H9 (cell line): ENCODE data around the gene HOMER1. TPM values are rescaled to one million over a fixed set of nuclear protein-coding genes. Genes with fewer than 3 reads are reported as not detected.

Experiments used
- DNase-seq: peaks from one replicate; pipeline ENCODE4 v3.0.0-alpha.2; 2017
- H2AFZ ChIP-seq: one replicate; pipeline ENCODE4 v1.6.1; 2013; ENCODE audit warnings: mild to moderate bottlenecking, low read length, control low read depth, moderate library complexity
- H2AK5ac ChIP-seq: 2 replicates; pipeline ENCODE4 v1.6.1; 2013; ENCODE audit warnings: low read length, control low read depth, mixed read lengths; ENCODE audit not compliant: insufficient read length
- H2BK120ac ChIP-seq: one replicate; pipeline ENCODE4 v1.6.1; 2013; ENCODE audit warnings: low read depth, mild to moderate bottlenecking, low read length, control low read depth, inconsistent platforms; ENCODE audit not compliant: poor library complexity, severe bottlenecking
- H2BK12ac ChIP-seq: 2 replicates; pipeline ENCODE4 v1.6.1; 2013; ENCODE audit warnings: low read length, control low read depth, mixed read lengths, low read depth; ENCODE audit not compliant: insufficient read length
- H2BK15ac ChIP-seq: 2 replicates; pipeline ENCODE4 v1.6.1; 2013; ENCODE audit warnings: low read depth, low read length, control low read depth
- H2BK20ac ChIP-seq: one replicate; pipeline ENCODE4 v1.6.1; 2013; ENCODE audit warnings: low read depth, mild to moderate bottlenecking, low read length, control low read depth, inconsistent platforms; ENCODE audit not compliant: poor library complexity, severe bottlenecking
- H2BK5ac ChIP-seq: 2 replicates; pipeline ENCODE4 v1.6.1; 2013; ENCODE audit warnings: low read length, control low read depth, mixed read lengths; ENCODE audit not compliant: insufficient read length
- H3K14ac ChIP-seq: 2 replicates; pipeline ENCODE4 v1.6.1; 2013; ENCODE audit warnings: low read length, control low read depth; ENCODE audit not compliant: insufficient read depth
- H3K18ac ChIP-seq: 2 replicates; pipeline ENCODE4 v1.6.1; 2013; ENCODE audit warnings: low read depth, mild to moderate bottlenecking, mixed read lengths, low read length, control low read depth; ENCODE audit not compliant: insufficient read length
- H3K23ac ChIP-seq: 2 replicates; pipeline ENCODE4 v1.6.1; 2013; ENCODE audit warnings: low read length, control low read depth, mixed read lengths, low read depth; ENCODE audit not compliant: insufficient read length
- H3K23me2 ChIP-seq: 2 replicates; pipeline ENCODE4 v1.6.1; 2013; ENCODE audit warnings: low read depth, mild to moderate bottlenecking, mixed read lengths, low read length, control low read depth; ENCODE audit not compliant: insufficient read length, poor library complexity, severe bottlenecking
- H3K27ac ChIP-seq: 2 replicates; pipeline ENCODE4 v1.5.1; 2013; ENCODE audit warnings: low read length, control low read depth, mixed read lengths, low read depth; ENCODE audit not compliant: insufficient read length
- H3K27me3 ChIP-seq: 2 replicates; pipeline ENCODE4 v1.6.1; 2013; ENCODE audit warnings: low read length, control low read depth, inconsistent platforms; ENCODE audit not compliant: insufficient read depth
- H3K4ac ChIP-seq: 2 replicates; pipeline ENCODE4 v1.6.1; 2013; ENCODE audit warnings: low read depth, mild to moderate bottlenecking, control low read depth, inconsistent platforms, low read length, moderate library complexity
- H3K4me1 ChIP-seq: 2 replicates; pipeline ENCODE4 v1.6.1; 2013; ENCODE audit warnings: low read length, control low read depth, inconsistent platforms; ENCODE audit not compliant: insufficient read depth
- H3K4me2 ChIP-seq: 2 replicates; pipeline ENCODE4 v1.6.1; 2013; ENCODE audit warnings: low read length, control low read depth, mixed read lengths; ENCODE audit not compliant: insufficient read length, insufficient read depth
- H3K56ac ChIP-seq: 2 replicates; pipeline ENCODE4 v1.6.1; 2013; ENCODE audit warnings: low read depth, mild to moderate bottlenecking, mixed read lengths, low read length, control low read depth; ENCODE audit not compliant: insufficient read length
- H3K79me1 ChIP-seq: 2 replicates; pipeline ENCODE4 v1.6.1; 2013; ENCODE audit warnings: low read depth, mild to moderate bottlenecking, moderate library complexity, low read length, control low read depth, inconsistent platforms; ENCODE audit not compliant: insufficient read depth, poor library complexity, severe bottlenecking
- H3K79me2 ChIP-seq: 2 replicates; pipeline ENCODE4 v1.6.1; 2013; ENCODE audit warnings: low read length, control low read depth, inconsistent platforms; ENCODE audit not compliant: insufficient read depth
- H3K9ac ChIP-seq: 2 replicates; pipeline ENCODE4 v1.6.1; 2013; ENCODE audit warnings: low read length, control low read depth, mixed read lengths; ENCODE audit not compliant: insufficient read length; ENCODE audit errors: extremely low read depth
- H3K9me3 ChIP-seq: one replicate; pipeline ENCODE4 v1.6.1; 2013; ENCODE audit warnings: low read depth, low read length, inconsistent platforms; ENCODE audit not compliant: control insufficient read depth
- H3T11ph ChIP-seq: one replicate; pipeline ENCODE4 v1.6.1; 2013; ENCODE audit warnings: mild to moderate bottlenecking, low read length, control low read depth, inconsistent platforms
- H4K20me1 ChIP-seq: one replicate; pipeline ENCODE4 v1.6.1; 2013; ENCODE audit not compliant: control insufficient read depth, insufficient read length, insufficient read depth
- H4K5ac ChIP-seq: 2 replicates; pipeline ENCODE4 v1.6.1; 2013; ENCODE audit warnings: low read depth, mild to moderate bottlenecking, mixed read lengths, low read length, control low read depth; ENCODE audit not compliant: insufficient read length
- H4K8ac ChIP-seq: replicated peaks from 2 replicates; pipeline ENCODE4 v1.6.1; 2013; ENCODE audit warnings: low read length, control low read depth, mixed read lengths, low read depth; ENCODE audit not compliant: insufficient read length
- H4K91ac ChIP-seq: 2 replicates; pipeline ENCODE4 v1.6.1; 2013; ENCODE audit warnings: low read depth, mild to moderate bottlenecking, moderate library complexity, mixed read lengths, low read length, control low read depth; ENCODE audit not compliant: insufficient read length
- H3K27ac Mint-ChIP-seq, 3 experiments: 2 replicates in 2 of 3; 3 replicates in 1 of 3; pipeline ENCODE4 v1.8.0; 2020 to 2021; ENCODE audit warnings: mixed read lengths in 3 of 3, mild to moderate bottlenecking in 1 of 3, moderate library complexity in 1 of 3
- H3K27me3 Mint-ChIP-seq: 2 replicates; pipeline ENCODE4 v1.8.0; 2021; ENCODE audit warnings: low read depth, mild to moderate bottlenecking, moderate library complexity, mixed read lengths
- H3K36me3 Mint-ChIP-seq, 3 experiments: 2 replicates in 2 of 3; 3 replicates in 1 of 3; pipeline ENCODE4 v1.8.0; 2020 to 2021; ENCODE audit warnings: low read depth in 3 of 3, mixed read lengths in 3 of 3; ENCODE audit not compliant: insufficient read depth in 1 of 3
- H3K4me1 Mint-ChIP-seq, 2 experiments: 2 replicates each; pipeline ENCODE4 v1.8.0; 2020; ENCODE audit warnings: mixed read lengths in 2 of 2
- H3K4me3 Mint-ChIP-seq, 2 experiments: 2 replicates in 1 of 2; 3 replicates in 1 of 2; pipeline ENCODE4 v1.8.0; 2020 to 2021; ENCODE audit warnings: mild to moderate bottlenecking in 2 of 2, mixed read lengths in 2 of 2, moderate library complexity in 1 of 2
- H3K9me3 Mint-ChIP-seq, 2 experiments: 2 replicates in 1 of 2; 3 replicates in 1 of 2; pipeline ENCODE4 v1.8.0; 2020; ENCODE audit warnings: mild to moderate bottlenecking in 2 of 2, mixed read lengths in 2 of 2, moderate library complexity in 1 of 2
- WGBS: extraction: QIAGEN DNeasy Blood & Tissue Kit; methylation state at CpG from one replicate; pipeline ENCODE4 v1.1.7; 2013; ENCODE audit warnings: missing lambda C conversion rate, low lambda C conversion rate, mixed read lengths; ENCODE audit not compliant: insufficient read length; ENCODE audit errors: extremely low coverage; 5-methylcytosine and 5-hydroxymethylcytosine counted together
- total RNA-seq: library from RNA; stranded (reverse); gene quantifications from 2 replicates; pipeline ENCODE4 v1.2.1, GENCODE V29; 2021
- TF ChIP-seq, protein P1 (sequence below): fragments of 200-600 bp; sonication (generic); conservative IDR thresholded peaks from 3 replicates; pipeline ENCODE4 v1.8.0; 2021; ENCODE audit warnings: antibody characterized with exemption, mild to moderate bottlenecking

The HOMER1 gene
- total RNA-seq, 1 experiment from 2014 or later: 39.5 TPM

DNA sequence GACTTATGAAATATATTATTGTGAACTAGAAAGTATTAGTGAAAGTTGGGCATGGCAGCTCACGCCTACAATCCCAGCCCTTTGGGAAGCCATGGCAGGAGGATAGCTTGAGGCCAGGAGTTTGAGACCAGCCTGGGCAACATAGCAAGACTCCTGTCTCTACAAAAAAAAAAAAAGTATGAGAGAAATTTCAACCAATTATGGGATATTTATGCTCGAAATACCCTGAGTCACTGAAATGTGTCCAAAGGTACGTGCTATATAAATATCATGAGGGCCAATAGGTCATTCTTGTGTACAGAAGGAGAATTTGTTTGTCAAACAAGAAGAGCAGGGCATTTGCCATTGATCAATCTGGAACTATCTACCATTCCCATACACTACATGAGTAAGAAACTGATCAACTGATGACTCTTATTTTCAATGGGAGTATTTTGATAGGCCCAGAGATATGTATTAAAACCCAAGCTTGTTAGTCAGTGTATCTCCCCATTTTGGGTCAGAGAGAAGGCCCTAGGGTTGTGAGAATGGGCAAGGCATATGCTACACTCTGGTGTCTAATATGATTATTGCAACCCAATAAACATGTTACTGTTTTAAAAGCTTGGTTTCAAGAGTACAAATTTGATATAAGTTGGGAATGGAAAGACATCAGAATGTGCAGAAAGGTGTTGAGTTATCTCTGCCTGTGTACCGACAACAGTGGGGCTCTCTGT lies 21.7 kb upstream of the HOMER1 start:
- H3K4me2 ChIP-seq: no peak overlapping the region
- no peaks in the 10 kb centered on the region for H3K9me3 ChIP-seq
- H3K4ac ChIP-seq: no peak overlapping the region
- no peak overlapping the region for H3K4me3 Mint-ChIP-seq
- H3K27ac Mint-ChIP-seq: no peak overlapping the region
- no peaks in the 10 kb centered on the region for H4K20me1 ChIP-seq
- no peaks in the 10 kb centered on the region for H3K4me1 ChIP-seq
- no CpG with 5 or more reads among the region's 4 CpGs for WGBS
- H3K18ac ChIP-seq: no peak overlapping the region
- H3K14ac ChIP-seq: no peak overlapping the region
- no peaks in the 10 kb centered on the region for H3K79me2 ChIP-seq
- no peaks in the 10 kb centered on the region for H3K27me3 ChIP-seq
- H2AK5ac ChIP-seq: no peak overlapping the region
- no peak overlapping the region for H2BK20ac ChIP-seq
- no peak overlapping the region for H3K9ac ChIP-seq
- H2BK12ac ChIP-seq: no peak overlapping the region
- no peaks in the 10 kb centered on the region for H3K27me3 Mint-ChIP-seq
- no peak overlapping the region for H3K27ac ChIP-seq
- no peak overlapping the region for H2BK5ac ChIP-seq
- no peak overlapping the region for H2BK15ac ChIP-seq
- H4K8ac ChIP-seq: no peak overlapping the region
- no peak overlapping the region for H4K5ac ChIP-seq
- H3K23ac ChIP-seq: no peak overlapping the region
- H4K91ac ChIP-seq: no peak overlapping the region
- H3K36me3 Mint-ChIP-seq: no peaks in the 10 kb centered on the region
- H3K56ac ChIP-seq: no peak overlapping the region
- no peaks in the 10 kb centered on the region for H3K9me3 Mint-ChIP-seq
- H3K4me1 Mint-ChIP-seq: peaks cover 0 to 4% of the 10 kb centered on the region in 2 experiments; a peak in 2 of 4 replicates
- H3K23me2 ChIP-seq: no peaks in the 10 kb centered on the region
- no peak overlapping the region for H2BK120ac ChIP-seq
- DNase-seq: no peak
- no peak overlapping the region for H3T11ph ChIP-seq
- no peak overlapping the region for H2AFZ ChIP-seq
- no peaks in the 10 kb centered on the region for H3K79me1 ChIP-seq
- TF ChIP-seq, protein P1, sequence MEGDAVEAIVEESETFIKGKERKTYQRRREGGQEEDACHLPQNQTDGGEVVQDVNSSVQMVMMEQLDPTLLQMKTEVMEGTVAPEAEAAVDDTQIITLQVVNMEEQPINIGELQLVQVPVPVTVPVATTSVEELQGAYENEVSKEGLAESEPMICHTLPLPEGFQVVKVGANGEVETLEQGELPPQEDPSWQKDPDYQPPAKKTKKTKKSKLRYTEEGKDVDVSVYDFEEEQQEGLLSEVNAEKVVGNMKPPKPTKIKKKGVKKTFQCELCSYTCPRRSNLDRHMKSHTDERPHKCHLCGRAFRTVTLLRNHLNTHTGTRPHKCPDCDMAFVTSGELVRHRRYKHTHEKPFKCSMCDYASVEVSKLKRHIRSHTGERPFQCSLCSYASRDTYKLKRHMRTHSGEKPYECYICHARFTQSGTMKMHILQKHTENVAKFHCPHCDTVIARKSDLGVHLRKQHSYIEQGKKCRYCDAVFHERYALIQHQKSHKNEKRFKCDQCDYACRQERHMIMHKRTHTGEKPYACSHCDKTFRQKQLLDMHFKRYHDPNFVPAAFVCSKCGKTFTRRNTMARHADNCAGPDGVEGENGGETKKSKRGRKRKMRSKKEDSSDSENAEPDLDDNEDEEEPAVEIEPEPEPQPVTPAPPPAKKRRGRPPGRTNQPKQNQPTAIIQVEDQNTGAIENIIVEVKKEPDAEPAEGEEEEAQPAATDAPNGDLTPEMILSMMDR: 0 out of 3 replicates have a peak, but pooled peaks have one; percentile 11
